GM19035 (cell line): ENCODE results near the gene NDEL1.

Experiments
- ATAC-seq: cut with Tn5 transposase; IDR thresholded peaks from one replicate; pipeline ENCODE4 v1.9.1; 2021; ENCODE audit not compliant: unreplicated experiment

The NDEL1 gene

DNA sequence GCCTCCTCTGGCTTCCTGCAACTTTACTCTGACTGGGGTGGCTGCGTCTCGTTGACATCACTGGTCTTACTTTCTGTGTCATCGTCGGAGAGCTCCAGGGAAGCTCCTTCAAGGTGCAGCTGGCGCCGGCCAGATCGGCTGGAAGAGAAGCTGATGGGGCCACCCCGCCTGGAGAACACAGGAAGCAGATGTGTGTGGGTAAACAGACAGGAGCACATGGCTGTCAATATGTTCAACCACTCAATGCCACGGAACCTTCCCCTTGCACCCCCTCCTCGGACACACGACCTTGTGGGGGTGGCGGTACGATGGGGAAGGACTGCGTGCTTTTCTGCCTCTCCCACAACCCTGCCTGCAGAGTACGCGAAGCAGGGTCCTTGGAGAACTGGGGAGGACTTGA is 40.1 kb downstream of the NDEL1 start:
- ATAC-seq, result no peak

DNA sequence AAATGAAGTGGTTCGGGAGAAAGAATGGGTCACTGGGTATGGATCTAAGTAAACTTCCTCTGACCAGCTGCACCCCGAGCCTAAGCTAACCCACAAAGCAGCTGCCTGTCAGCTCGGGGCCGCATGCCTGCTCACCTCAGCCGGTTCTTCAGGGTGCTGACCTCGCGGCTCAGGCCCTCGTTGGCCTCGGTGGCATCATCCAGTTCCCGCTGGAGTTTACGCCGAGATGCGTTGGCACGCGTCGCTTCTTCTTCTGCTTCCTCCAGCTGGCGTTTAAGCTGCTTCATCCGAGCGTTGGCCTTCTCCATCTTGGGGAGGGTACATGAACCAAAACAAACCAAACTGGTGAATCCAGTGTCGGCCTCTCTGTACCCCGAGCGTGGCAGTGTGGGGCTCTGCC is 41.1 kb downstream of the NDEL1 start:
- no peak for ATAC-seq

DNA sequence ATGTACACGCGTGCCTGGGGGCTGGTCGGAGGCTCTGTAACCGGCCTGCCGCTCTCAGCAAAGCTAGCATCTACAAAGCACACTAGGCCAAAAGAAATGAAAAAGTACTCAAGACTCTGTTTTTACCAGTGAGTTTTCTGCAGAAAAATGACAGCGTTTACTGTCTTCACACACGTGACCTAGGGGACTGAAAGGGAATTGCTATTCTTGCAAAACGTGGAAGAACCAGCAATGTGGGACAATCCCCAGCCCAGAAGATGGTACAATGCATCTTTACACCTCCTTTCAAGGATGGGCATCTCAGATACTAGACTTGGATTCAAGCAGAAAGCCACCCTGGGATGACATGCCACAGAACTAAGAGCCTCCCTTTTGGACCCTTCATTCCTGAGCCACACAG is 41.5 kb downstream of the NDEL1 start:
- ATAC-seq, result no peak

DNA sequence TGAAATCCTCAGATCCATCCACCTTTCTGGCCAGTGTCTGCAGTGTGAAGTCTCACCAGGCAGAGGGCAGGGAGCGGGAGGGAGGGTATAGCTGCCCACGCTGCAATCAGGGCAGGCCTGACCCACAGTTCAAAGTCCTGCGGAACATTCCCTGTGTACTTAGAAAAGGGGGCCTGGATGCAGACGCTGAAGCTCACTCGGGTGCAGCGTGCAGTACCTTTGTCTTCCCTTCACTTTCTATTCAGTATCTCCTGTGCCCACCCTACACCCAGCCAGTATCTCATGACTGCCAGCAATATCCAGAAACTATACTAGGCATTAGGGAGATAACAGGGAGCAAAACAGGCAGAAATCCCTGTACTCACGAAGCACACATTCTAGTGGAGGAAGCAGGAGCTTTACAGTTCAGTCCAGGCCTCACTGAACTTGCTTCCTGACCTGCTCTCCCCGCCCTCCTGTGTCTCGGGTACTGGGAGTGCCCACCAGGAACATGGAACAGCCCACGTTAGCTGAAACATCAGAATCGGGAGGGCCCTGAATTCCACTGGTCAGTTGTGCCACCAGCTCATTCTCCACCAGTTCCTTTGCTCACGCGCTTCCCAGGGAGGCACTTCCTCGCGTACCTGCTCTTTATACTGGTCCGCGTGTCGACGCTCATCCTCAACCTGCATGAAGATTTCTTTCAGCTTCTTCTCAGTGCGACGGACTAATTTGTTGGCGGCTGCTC is 42.2 kb downstream of the NDEL1 start:
- ATAC-seq, result no peak

DNA sequence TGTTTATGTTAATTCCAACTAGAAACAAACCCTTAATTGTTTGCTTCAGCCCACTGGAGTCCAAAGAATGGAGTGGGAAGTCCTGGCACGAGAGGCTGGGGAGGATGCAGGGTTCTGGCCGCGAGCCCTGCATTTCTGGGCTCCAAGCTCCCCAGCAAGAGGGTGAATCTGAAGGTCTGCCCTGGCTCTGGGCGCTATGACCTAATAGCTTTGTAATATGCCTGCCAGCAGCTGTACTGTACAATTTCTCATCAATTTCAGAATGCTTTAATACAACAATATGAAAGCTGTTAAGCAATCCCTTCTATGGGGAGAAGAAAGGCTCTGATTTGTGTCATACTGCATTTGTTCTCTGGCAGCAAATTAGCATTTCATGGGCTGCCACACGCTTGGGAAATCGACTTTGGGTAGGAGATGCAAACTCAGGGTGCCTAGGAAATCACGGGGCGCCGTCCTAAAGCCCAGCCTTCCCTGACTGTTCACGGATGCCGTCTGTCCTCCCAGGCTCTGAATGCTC is 43.8 kb downstream of the NDEL1 start:
- no peak for ATAC-seq

DNA sequence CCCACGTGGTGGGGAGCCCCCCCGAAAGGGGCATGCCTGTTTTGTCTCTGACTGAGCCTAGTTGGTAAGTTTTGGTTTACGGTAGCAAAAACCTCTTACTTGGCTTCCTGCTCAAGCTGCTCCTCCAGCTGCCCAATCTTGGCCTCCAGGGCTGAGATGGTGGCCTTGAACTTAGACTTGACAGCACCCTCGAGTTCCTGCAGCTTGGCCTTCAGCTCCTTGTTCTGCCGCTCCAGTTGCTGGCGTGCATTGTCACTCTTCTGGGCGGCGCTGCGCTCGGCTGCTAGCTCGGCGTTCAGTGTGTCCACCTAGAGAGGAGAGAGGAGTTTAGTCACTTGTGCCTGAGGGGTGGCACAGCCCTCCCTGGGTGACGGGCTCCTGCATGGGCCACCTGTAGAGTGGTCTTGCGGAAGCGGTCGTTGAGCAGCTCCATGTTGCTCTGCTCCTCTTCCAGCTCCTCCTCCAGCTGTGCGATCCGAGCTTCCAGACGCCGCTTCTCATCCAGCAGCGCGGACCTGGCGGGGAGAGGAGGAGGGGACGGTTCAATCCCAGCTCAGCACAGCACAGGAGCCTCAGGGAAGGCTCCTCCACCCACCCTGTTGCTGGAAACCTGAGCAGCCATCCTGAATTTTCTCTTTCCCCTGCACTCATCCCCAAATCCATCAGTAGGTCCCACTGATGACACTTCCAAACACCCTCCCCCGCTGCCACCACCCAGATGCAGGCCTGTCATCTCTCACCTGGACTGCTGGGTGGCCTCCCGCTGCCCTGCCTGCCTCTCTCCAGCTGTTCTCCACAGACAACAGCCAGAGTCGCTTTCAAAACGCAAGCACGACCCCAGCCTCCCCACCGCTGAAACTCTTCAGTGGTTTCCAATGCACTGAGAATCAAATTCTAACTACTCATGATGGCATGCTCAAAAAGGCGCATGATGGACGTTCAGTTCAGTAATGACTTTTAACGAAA is 44.6 kb downstream of the NDEL1 start:
- ATAC-seq, result no peak

DNA sequence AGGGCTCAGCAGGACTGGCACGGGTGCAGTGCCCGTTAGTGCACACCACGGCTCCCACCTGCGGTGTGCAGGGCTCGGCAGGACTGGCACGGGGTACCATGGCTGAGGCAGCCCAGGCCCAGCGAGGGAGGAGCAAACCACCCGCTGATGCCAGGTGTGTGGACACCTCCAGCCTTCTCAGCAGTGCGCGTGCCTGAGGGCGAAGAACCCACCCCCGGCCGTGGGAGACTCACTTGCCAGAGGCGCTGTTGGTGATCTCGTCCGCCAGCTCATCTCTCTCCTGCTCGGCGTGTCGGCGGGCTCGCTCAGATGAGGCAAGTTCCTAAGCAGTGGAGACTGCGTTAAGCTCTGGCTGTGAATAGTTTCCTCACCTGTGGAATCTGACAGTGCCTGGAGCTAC is 45.4 kb downstream of the NDEL1 start:
- no peak for ATAC-seq

DNA sequence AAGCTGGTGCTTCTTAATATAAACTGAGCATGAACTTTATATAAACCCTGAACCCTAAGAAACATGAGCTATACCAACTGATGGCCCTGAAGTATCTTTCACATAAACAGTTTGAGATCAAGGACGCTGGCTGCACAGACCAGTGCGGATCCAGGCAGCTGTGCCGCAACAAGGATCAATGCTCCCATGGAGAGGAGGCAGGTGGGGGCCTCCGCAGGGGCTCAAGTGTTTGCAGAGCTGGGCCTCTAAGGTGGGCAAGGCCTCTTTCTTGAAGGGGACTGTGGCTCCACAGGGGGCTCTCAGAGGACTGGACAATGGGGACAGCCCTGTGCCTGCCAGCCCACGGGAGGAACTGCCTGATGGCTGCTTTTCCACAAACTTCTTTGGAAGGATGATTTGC is 46.0 kb downstream of the NDEL1 start:
- ATAC-seq, result no peak

DNA sequence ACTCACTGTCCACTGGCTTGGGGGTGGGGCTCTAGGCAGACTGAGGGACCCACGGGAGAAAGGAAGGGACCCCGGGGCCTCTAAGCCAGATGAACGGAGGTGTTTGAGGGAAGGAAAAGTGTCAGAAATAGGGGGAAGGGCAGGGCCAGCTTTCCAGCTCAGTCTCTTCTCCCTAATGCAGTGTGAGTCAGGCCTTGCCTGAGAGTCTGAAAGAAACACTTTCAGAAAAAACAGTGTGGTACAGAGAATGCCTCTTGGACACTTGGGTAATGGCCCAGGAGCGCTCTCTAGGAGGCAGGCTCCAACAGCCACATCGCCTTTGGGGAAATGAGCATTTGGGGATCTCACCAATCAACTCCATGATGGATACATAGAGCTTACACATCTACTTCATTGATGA is 46.9 kb downstream of the NDEL1 start:
- no peak for ATAC-seq

DNA sequence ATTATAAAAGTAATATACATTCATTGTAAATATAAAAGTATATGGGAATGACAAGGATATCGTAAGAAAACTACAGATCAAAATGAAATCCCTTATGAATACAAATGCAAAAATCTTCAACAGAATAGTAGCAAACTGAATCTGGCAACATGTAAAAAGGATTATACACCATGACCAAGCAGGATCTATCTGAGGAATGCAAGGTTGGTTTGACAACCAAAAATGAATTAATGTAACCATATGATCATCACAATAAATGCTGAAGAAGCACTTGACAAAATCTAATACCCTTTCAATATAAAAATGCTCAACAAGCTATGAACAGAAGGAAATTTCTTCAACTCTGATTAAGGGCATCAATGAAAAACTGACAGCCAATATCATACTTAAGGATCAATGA is 48.8 kb downstream of the NDEL1 start:
- ATAC-seq, result no peak

DNA sequence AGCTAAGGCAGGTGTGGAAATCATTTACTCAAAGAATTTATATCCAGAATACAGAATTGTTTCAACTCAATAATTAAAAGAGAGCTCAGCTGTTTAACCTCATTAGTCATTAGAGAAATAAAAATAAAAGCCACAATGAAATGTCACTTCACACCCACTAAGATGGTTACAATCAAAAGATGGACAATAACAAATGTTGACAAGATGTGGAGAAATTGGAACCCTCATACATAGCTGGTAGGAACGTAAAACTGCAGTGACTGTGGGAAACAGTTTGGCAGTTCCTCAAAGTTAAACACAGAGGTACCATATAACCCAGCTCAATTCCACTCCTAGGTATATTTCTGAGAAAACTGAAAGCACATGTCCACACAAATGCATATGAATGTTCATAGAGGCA is 49.8 kb downstream of the NDEL1 start:
- no peak for ATAC-seq

DNA sequence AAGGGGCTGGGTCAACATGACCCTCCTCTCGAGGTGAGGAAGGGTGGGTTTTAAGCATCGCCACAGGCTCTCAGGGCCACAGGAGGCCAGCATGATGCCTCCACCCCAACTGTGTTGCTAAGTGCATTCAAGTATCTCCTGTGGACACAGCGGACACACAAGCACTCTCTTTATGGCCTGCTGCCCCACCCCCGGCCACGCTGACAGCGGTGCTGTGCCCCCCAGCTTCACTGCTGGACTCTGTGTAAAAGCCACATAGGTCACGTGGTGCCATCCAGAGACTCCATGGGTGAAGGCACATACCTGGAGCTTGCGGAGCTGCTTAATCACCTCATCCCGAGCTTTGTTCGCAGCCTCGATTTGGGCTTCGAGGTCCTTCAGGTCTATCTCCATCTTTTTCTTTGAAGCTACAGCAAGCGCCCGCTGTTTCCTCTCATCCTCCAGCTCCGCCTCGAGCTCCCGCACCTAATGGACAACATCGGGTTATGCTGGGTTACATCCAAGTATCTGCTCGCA is 51.5 kb downstream of the NDEL1 start:
- ATAC-seq, result no peak

DNA sequence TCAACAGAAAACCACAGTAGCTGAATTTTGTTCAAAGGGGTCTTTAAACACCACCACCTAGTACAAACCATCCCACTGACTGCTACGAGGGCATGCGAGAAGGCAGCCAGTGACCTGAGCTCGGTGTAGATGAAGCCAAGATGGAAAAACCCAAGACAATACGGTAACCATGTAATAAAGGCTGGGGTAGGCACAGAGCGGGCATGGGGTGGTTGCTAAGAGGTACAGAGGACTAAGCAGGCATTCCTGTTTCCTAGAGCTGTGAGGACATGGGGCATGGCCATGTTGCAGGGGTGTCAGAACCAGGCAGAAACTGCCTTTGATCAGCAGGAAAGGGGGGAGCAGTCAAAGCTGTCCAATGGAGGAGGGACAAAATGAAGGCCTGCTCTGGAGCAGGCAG is 52.1 kb downstream of the NDEL1 start:
- ATAC-seq, result no peak

DNA sequence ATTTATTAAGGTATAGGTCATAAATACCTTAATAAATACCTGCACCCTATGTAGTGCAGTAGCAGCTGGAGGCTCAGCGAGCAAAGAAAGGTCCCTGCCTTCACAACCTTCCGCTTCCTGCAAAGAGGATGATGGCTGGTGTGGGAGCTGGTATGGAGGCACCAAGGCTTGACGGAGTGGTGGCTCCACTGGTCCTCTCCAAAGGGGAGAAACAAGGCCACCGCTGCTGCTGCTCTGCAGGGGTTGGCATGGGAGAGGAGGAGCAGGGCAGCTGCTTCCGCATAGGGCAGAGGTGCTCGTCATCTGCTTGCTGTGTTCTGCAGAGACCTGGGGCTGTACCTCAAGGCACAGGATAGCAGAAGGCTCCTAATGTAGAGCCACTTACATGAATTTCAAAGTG is 52.8 kb downstream of the NDEL1 start:
- no peak for ATAC-seq

DNA sequence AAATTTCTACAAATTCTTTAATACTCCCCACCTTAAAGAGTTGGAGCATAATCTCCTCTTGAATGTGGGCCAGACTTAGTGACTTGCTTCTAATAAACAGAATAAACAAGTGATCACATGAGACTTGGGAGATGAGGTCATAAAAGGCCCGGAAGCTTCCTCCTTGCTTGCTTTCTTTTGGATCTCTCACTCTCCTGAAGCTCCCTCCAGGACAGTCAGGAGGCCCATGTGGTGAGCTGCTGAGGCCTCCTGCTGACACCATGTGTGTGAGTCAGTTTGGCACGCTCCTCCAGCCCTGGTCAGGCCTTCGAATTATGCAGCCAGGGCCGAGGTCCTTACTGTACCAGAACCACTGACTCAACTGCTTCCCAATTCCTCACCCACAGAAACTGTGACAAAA is 53.2 kb downstream of the NDEL1 start:
- no peak for ATAC-seq

DNA sequence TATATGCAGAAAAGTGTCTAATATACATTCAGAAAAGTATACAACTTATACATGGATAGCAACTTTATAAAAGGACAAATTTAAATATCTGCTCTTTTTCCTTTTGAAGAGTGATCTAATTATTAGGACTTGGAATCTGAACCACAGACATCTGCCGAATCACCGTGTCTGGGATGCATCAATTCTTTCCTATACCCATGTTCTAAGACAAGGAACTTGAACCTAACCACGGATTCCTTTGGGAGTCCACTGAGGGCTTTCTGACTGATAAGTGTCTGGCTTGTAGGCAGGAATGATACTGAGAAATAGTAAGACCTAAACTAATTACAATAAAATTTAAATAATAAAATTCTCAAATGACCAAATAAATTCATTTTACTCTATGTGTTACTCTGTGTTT is 54.2 kb downstream of the NDEL1 start:
- ATAC-seq, result no peak

DNA sequence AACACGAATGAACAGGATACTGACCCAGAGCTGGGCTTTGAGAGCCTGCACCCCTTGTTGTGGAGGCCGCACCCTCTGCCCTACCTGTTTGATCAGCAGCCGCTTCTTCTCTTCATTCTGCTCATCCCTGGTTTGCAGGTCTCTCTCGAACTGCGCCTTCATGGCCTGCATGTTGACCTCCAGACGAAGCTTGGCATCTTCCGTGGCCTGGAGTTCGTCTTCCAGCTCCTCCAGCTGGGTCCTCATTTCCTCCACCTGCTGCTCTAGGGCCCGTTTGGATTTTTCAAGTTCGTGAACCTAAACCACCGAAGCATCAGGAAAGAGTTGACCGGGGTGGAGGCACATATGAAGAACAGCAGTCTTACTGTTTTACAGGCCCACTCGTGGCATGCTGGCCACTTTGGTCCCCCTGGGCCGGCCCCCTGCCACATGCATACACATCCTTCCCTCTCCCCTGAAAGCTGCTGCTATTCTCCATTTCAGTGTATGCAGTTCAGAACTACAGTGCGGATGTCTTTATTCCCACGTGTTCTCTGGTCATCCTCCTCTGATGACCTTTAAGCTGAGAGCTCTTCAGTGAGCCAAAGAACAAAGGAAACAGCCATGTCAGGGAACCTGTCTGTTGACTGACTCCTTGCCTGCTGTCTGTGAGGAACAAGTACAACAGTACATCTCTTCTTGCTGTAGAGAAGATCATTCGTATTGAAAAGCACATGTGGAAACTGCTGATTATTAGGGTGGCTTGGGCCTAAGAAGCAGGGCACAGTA is 54.8 kb downstream of the NDEL1 start:
- ATAC-seq, result no peak

DNA sequence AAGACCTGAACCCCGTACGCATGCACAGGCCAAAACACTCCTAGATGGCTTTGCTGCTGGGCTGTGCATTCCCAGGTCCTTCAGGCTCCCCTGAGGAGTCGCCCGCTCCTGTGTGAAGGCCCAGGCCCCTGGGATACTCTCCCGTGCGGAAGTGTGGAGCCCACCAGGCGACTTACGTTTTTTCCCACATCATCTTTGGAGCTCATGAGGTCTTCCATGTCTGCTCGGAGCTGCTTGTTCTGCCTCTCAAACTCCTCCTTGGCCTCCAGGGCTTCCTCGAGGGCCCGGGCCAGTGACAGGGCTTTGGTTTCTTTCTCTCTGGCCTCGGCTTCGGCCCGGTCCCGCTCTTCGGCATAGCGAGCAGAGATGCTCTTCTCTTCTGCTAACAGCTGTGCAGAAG is 56.4 kb downstream of the NDEL1 start:
- ATAC-seq, result no peak

DNA sequence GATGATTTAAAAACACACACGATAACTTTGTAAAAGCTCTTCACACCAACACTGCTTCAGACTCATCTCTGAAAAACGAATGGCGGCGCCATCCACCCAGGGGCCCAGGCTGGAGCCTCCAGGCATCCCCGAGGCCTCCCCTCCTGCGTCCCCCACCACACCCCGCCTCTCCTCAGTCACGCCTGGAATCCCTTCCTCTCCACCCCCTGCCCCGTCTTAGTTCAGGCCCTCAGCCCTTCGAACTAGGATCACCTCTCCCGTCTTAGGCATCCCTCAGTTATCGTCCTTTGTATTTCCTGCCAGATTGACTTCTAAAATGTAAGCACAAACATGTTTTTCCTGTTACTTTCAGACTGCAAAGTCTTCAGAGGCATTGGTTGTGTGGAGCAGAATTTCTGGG is 58.3 kb downstream of the NDEL1 start:
- no peak for ATAC-seq

DNA sequence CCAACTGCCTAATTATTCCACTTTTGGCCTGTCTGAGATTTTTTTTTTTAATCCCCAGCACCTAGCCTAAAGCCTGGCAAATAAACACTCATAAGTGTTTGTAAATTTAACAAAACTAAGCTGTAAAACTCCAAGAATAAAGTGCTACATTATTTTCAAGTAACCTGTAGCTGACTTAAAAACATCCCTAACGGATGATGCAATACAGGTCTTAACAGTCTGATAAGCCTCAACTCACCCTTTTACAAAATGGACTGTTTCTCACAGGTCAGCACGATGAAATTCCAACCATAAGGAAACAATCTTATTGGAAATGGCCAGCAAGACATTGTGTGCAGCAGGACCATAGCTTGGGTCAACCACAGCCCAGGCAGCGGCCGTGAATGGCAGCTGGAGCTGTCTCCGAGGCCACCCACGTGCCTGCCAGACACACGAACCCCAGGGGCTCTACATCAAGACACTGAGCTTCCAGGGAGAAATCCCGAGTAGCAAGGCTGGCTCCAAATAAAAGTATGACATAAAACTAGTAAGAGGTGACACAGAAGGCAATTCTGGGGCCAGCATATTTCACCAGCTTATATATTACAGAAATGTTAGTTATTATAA is 58.9 kb downstream of the NDEL1 start:
- no peak for ATAC-seq

DNA sequence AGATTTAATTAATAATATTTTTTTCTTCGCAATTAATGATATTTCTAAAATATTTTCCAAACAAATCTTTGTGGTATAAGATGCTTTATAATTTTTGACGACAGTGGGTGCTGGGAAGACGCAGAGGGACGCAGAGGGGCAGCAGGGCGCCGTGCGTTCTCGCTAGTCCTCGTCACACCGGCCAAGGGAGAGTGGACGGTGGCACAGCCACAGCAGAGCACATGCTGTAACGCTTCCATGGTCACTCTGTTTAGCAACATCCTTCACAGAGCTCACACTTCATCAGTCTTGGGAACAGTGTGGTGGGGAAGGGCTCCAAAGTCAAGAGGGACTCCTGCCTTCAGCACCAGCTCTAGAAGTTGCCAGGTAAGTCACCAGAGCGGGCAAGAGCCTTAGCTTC is 60.4 kb downstream of the NDEL1 start:
- no peak for ATAC-seq
